Neural progenitor cell (in vitro differentiated cells): Measurements from ENCODE around the gene POU2AF2.

Source experiments
- EZH2 ChIP-seq: fragments of 200-600 bp; sonication (generic); IDR thresholded peaks from 2 replicates; pipeline ENCODE4 v1.6.1; 2017; ENCODE audit warnings: antibody characterized with exemption, mild to moderate bottlenecking, moderate library complexity
- EZH2phosphoT487 ChIP-seq: fragments of 200-600 bp; sonication (generic); IDR thresholded peaks from 2 replicates; pipeline ENCODE4 v1.6.1; 2017; ENCODE audit warnings: antibody characterized with exemption
- TF ChIP-seq, protein P1 (sequence below): fragments of 200-600 bp; sonication (generic); IDR thresholded peaks from 2 replicates; pipeline ENCODE4 v1.5.1; 2017; ENCODE audit warnings: antibody characterized with exemption, mild to moderate bottlenecking

DNA sequence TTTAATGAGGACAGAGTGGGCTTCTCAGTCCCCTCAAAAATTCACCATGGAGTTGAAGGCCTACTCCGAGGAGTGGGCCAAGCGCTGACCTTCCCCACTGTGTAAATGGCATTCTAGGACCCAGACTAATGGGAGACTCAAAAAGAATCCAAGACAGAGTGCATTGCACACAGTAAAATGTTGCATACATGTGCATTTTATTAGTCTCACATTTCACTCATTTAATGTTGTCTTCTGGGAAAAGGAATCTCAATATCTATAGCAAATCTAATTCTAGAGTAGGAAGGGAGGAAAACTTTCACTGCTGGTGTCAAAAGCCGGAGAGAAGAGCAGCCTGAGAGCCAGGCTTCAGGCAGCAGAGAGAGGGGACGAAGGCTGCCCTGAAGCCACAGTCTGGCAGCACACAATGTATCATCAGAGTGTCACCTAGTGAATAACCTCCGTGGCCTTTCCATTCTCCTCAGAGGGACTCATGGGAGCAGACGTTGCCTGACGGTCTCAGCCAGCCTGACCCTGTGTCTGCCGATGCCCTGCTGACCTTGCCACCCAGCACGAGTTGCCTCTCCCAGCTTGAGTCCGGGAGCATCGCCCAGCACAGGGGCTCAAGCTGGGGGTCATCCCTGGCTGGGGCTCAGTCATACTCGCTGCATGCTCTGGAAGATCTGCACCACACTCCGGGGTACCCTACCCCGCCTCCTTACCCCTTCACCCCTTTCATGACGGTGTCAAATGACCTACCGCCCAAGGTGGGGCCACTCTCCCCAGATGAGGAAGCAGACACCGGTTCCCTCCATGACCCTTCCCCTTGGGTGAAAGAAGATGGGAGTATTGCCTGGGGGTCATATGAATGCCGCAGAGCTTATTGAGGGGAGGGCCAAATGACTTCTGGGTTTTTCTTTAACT is 39.9 kb downstream of the POU2AF2 start:
- TF ChIP-seq EZH2 (no peak), EZH2phosphoT487 (no peak)
- TF ChIP-seq, protein P1, sequence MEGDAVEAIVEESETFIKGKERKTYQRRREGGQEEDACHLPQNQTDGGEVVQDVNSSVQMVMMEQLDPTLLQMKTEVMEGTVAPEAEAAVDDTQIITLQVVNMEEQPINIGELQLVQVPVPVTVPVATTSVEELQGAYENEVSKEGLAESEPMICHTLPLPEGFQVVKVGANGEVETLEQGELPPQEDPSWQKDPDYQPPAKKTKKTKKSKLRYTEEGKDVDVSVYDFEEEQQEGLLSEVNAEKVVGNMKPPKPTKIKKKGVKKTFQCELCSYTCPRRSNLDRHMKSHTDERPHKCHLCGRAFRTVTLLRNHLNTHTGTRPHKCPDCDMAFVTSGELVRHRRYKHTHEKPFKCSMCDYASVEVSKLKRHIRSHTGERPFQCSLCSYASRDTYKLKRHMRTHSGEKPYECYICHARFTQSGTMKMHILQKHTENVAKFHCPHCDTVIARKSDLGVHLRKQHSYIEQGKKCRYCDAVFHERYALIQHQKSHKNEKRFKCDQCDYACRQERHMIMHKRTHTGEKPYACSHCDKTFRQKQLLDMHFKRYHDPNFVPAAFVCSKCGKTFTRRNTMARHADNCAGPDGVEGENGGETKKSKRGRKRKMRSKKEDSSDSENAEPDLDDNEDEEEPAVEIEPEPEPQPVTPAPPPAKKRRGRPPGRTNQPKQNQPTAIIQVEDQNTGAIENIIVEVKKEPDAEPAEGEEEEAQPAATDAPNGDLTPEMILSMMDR: no peak
